Measurements from ENCODE around the gene AMPD2.

Gene AMPD2

GRCh38 chr1:109630081-109630897, 10.7 kb downstream of the AMPD2 start:
- Histone ChIP-seq H2AFZ (ENCODE audit: low read depth, low read length, severe bottlenecking) (no peak overlapping the region), H3K9me3 (ENCODE audit: insufficient read depth, low read length) (no peaks in the 10 kb centered on the region), H3K9me2 (replicated peaks; ENCODE audit: insufficient read depth, low read length) (no peaks in the 10 kb centered on the region), H4K20me1 (ENCODE audit: low read depth, low read length) (no peaks in the 10 kb centered on the region), H3K36me3 (ENCODE audit: low read length) (no peaks in the 10 kb centered on the region), H3K9ac (ENCODE audit: low read length) (no peak overlapping the region), H3K79me2 (ENCODE audit: insufficient read depth, low read length) (no peaks in the 10 kb centered on the region), H3F3A (ENCODE audit: insufficient read depth) (no peaks in the 10 kb centered on the region), H3K4me2 (ENCODE audit: low read depth, low read length, poor library complexity, severe bottlenecking) (no peak overlapping the region), H3K27ac (ENCODE audit: low read depth, low read length) (no peak overlapping the region), H3K4me3 (ENCODE audit: insufficient read depth, low read length, poor library complexity, severe bottlenecking) (no peak overlapping the region), H3K27me3 (ENCODE audit: low read length) (no peaks in the 10 kb centered on the region)
- no peak for TF ChIP-seq EZH2phosphoT487 (conservative IDR thresholded peaks at IDR 0.05; ENCODE audit: low read length)
- TF ChIP-seq, protein P1, sequence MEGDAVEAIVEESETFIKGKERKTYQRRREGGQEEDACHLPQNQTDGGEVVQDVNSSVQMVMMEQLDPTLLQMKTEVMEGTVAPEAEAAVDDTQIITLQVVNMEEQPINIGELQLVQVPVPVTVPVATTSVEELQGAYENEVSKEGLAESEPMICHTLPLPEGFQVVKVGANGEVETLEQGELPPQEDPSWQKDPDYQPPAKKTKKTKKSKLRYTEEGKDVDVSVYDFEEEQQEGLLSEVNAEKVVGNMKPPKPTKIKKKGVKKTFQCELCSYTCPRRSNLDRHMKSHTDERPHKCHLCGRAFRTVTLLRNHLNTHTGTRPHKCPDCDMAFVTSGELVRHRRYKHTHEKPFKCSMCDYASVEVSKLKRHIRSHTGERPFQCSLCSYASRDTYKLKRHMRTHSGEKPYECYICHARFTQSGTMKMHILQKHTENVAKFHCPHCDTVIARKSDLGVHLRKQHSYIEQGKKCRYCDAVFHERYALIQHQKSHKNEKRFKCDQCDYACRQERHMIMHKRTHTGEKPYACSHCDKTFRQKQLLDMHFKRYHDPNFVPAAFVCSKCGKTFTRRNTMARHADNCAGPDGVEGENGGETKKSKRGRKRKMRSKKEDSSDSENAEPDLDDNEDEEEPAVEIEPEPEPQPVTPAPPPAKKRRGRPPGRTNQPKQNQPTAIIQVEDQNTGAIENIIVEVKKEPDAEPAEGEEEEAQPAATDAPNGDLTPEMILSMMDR (IDR thresholded peaks at IDR 0.05; ENCODE audit: insufficient read depth, low read length, poor library complexity, severe bottlenecking): no peak

GRCh38 chr1:109630898-109631512, 11.4 kb downstream of the AMPD2 start:
- H4K20me1 ChIP-seq (ENCODE audit: low read depth, low read length): no peaks in the 10 kb centered on the region
- H3K9me3 ChIP-seq (ENCODE audit: insufficient read depth, low read length): no peaks in the 10 kb centered on the region
- no peaks in the 10 kb centered on the region for H3K79me2 ChIP-seq (ENCODE audit: insufficient read depth, low read length)
- H3K9me2 ChIP-seq (replicated peaks; ENCODE audit: insufficient read depth, low read length): no peaks in the 10 kb centered on the region
- no peaks in the 10 kb centered on the region for H3K27me3 ChIP-seq (ENCODE audit: low read length)
- no peak overlapping the region for H3K4me3 ChIP-seq (ENCODE audit: insufficient read depth, low read length, poor library complexity, severe bottlenecking)
- no peak overlapping the region for H3K4me2 ChIP-seq (ENCODE audit: low read depth, low read length, poor library complexity, severe bottlenecking)
- no peak overlapping the region for H3K9ac ChIP-seq (ENCODE audit: low read length)
- H3K27ac ChIP-seq (ENCODE audit: low read depth, low read length): no peak overlapping the region
- TF ChIP-seq, protein P1 (IDR thresholded peaks at IDR 0.05; ENCODE audit: insufficient read depth, low read length, poor library complexity, severe bottlenecking): no peak
- TF ChIP-seq EZH2phosphoT487 (conservative IDR thresholded peaks at IDR 0.05; ENCODE audit: low read length): no peak
- no peak overlapping the region for H2AFZ ChIP-seq (ENCODE audit: low read depth, low read length, severe bottlenecking)
- no peaks in the 10 kb centered on the region for H3K36me3 ChIP-seq (ENCODE audit: low read length)
- no peaks in the 10 kb centered on the region for H3F3A ChIP-seq (ENCODE audit: insufficient read depth)

DNA sequence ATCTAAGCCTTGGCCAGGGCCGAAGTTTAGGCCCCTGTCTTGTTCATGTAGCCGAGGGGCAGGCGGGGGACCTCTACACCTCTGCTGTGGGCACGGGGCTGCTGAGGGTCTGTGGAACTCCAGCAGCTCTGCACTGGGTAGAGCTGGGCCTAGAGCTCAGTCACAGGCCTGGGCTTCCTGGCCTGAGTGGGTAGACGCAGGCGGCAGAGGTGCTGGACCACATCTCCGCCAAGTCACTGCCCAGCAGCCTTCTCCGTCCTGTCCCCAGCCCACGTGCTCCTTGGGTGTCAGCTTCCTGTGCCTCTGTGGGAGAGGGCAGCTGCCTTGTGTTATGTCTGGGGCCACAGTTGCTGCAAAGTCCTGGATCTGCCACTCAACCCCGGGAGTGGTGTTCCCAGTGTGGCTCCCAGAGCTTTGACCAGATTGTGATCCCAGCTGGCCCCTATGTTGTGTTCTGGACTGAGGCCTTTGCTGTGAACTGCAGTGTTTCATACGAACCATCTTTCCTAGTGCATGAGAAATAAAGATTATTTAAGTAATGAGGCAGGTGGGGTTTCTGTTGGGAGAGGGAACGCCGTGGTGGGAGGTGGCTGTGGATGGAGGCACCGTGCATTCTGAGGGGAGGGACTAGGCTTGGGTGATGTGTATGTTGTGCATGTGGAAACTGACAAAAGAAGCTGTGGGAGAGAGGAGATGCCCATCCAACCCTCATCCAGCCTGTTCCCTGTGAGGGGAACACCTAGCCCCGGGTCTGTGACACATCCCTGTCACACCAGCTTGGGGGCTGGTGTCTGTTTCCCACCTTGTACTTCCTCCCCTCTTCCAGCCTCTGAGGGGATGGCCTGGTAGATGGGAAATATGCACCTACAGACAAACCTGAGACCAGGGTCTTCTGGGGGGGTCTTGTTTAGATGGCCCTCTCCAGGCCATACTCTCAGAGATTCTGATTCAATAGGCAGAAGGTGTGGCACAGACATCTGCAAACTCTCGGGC, 12.2 kb downstream of the AMPD2 start:
- Histone ChIP-seq H2AFZ (ENCODE audit: low read depth, low read length, severe bottlenecking) (no peak overlapping the region), H3K36me3 (ENCODE audit: low read length) (no peaks in the 10 kb centered on the region), H3K9me3 (ENCODE audit: insufficient read depth, low read length) (no peaks in the 10 kb centered on the region)

More for the DNA sequence above, 12.2 kb downstream of the AMPD2 start:
- Histone ChIP-seq H3K4me3 (ENCODE audit: insufficient read depth, low read length, poor library complexity, severe bottlenecking) (no peak overlapping the region), H3K79me2 (ENCODE audit: insufficient read depth, low read length) (no peaks in the 10 kb centered on the region), H3K9ac (ENCODE audit: low read length) (no peak overlapping the region), H4K20me1 (ENCODE audit: low read depth, low read length) (no peaks in the 10 kb centered on the region), H3K27me3 (ENCODE audit: low read length) (no peaks in the 10 kb centered on the region), H3K9me2 (replicated peaks; ENCODE audit: insufficient read depth, low read length) (no peaks in the 10 kb centered on the region), H3K27ac (ENCODE audit: low read depth, low read length) (no peak overlapping the region), H3K4me2 (ENCODE audit: low read depth, low read length, poor library complexity, severe bottlenecking) (no peak overlapping the region), H3F3A (ENCODE audit: insufficient read depth) (no peaks in the 10 kb centered on the region)
- TF ChIP-seq, protein P1 (IDR thresholded peaks at IDR 0.05; ENCODE audit: insufficient read depth, low read length, poor library complexity, severe bottlenecking): no peak
- TF ChIP-seq EZH2phosphoT487 (conservative IDR thresholded peaks at IDR 0.05; ENCODE audit: low read length): no peak

Data from SU-DHL-6 (cell line).